Natural killer cell (primary cell): ENCODE data around the gene ABI3BP. TPM values are rescaled to one million over a fixed set of nuclear protein-coding genes. Genes with fewer than 3 reads are reported as not detected.

ENCODE experiments used
- ATAC-seq, 3 donors: fragments of 150-1000 bp in 2 of 3; fragments of 200-7000 bp in 1 of 3; cut with Tn5 transposase; 1 replicate in 1 of 3; 2 replicates in 2 of 3; pipeline ENCODE4 v1.10.0; 2021; ENCODE audit warnings: mild to moderate bottlenecking in 2 of 3, moderate library complexity in 2 of 3
- DNase-seq, 2 donors: peaks; one replicate each; pipeline versions ENCODE4 v3.0.0 to v3.0.0-alpha.2; 2013 to 2021; ENCODE audit warnings: mixed read lengths in 1 of 2
- H3K27ac ChIP-seq: one replicate; pipeline ENCODE4 v1.5.1; 2013; ENCODE audit warnings: mild to moderate bottlenecking, low read length
- H3K27me3 ChIP-seq: one replicate; pipeline ENCODE4 v1.6.1; 2013; ENCODE audit warnings: low read length; ENCODE audit not compliant: control insufficient read depth, insufficient read depth
- H3K36me3 ChIP-seq: one replicate; pipeline ENCODE4 v1.6.1; 2013; ENCODE audit warnings: low read length; ENCODE audit not compliant: control insufficient read depth, insufficient read depth
- H3K4me1 ChIP-seq: one replicate; pipeline ENCODE4 v1.6.1; 2013; ENCODE audit warnings: low read length; ENCODE audit not compliant: control insufficient read depth, insufficient read depth
- H3K4me3 ChIP-seq: one replicate; pipeline ENCODE4 v1.5.1; 2013; ENCODE audit warnings: low read length
- H3K9me3 ChIP-seq: one replicate; pipeline ENCODE4 v1.6.1; 2013; ENCODE audit warnings: low read length; ENCODE audit not compliant: control insufficient read depth, insufficient read depth
- H3K27ac Mint-ChIP-seq, 2 donors: one replicate each; pipeline ENCODE4 v1.8.0; 2022; ENCODE audit warnings: mild to moderate bottlenecking in 2 of 2, mixed read lengths in 2 of 2, moderate library complexity in 1 of 2
- H3K27me3 Mint-ChIP-seq, 2 donors: one replicate each; pipeline ENCODE4 v1.8.0; 2022; ENCODE audit warnings: low read depth in 2 of 2, mixed read lengths in 2 of 2
- H3K36me3 Mint-ChIP-seq: one replicate; pipeline ENCODE4 v1.8.0; 2022; ENCODE audit warnings: mixed read lengths
- H3K4me1 Mint-ChIP-seq, 2 donors: one replicate each; pipeline ENCODE4 v1.8.0; 2022; ENCODE audit warnings: mixed read lengths in 2 of 2
- H3K4me3 Mint-ChIP-seq: one replicate; pipeline ENCODE4 v1.8.0; 2022; ENCODE audit warnings: mild to moderate bottlenecking, moderate library complexity, mixed read lengths
- H3K9me3 Mint-ChIP-seq, 2 donors: one replicate each; pipeline ENCODE4 v1.8.0; 2022; ENCODE audit warnings: mixed read lengths in 2 of 2
- CTCF ChIP-seq: fragments of 200-600 bp; IDR thresholded peaks from one replicate; pipeline ENCODE4 v1.8.0; 2022; ENCODE audit warnings: antibody characterized with exemption
- WGBS: methylation state at CpG from one replicate; pipeline ENCODE4 v1.1.7; 2013; ENCODE audit warnings: missing lambda C conversion rate; ENCODE audit not compliant: insufficient coverage; 5-methylcytosine and 5-hydroxymethylcytosine counted together
- intact Hi-C: fragments of 100-400 bp; cut with micrococcal nuclease; formaldehyde crosslinking; loops from one replicate; pipeline ENCODE4 v1.14.2; 2022
- total RNA-seq, 4 donors: library from RNA; stranded (reverse); fragments of 120-200 nt in 1 of 4; gene quantifications; one replicate each; pipeline versions ENCODE4 v1.2.3 to v1.2.4, GENCODE V29; 2013 to 2022

Gene ABI3BP
- total RNA-seq, 3 donors from 2014 or later (not counting 1 experiment from before 2014, with no cell fraction given): not detected

- over 99% methylated on average over 3 of the region's 3 CpGs for WGBS
- Mint-ChIP-seq H3K27me3 (no peaks in the 10 kb centered on the region), H3K36me3 (peaks cover 13% of the 10 kb centered on the region), H3K4me3 (no peak overlapping the region), H3K9me3 (no peaks in the 10 kb centered on the region), H3K4me1 (peaks cover 11 to 14% of the 10 kb centered on the region in 2 donors), H3K27ac (peak overlapping the region in 1 of 2 donors; percentile 65)
- Histone ChIP-seq H3K9me3 (no peaks in the 10 kb centered on the region), H3K27me3 (no peaks in the 10 kb centered on the region), H3K4me3 (no peak overlapping the region), H3K4me1 (no peaks in the 10 kb centered on the region), H3K27ac (no peak overlapping the region), H3K36me3 (peaks cover 49% of the 10 kb centered on the region)
- intact Hi-C loops: no loop called here
- DNase-seq: no peak
- no peak for ATAC-seq
- no peak for TF ChIP-seq CTCF
These were observed 267.2 kb downstream of the ABI3BP start for GRCh38 chr3:100725935-100726513.

GRCh38 chr3:100720426-100720825, 272.8 kb downstream of the ABI3BP start:
- peaks cover 17% of the 10 kb centered on the region for H3K36me3 Mint-ChIP-seq
- no peaks in the 10 kb centered on the region for H3K27me3 ChIP-seq
- no peak overlapping the region for H3K4me3 ChIP-seq
- no peaks in the 10 kb centered on the region for H3K9me3 ChIP-seq
- peaks cover 20 to 26% of the 10 kb centered on the region in 2 donors for H3K4me1 Mint-ChIP-seq
- no peak overlapping the region for H3K27ac Mint-ChIP-seq
- ATAC-seq (no peak), DNase-seq (no peak)
- WGBS: 95% methylated on average over 3 of the region's 5 CpGs
- no peaks in the 10 kb centered on the region for H3K4me1 ChIP-seq
- H3K4me3 Mint-ChIP-seq: no peak overlapping the region
- H3K9me3 Mint-ChIP-seq: no peaks in the 10 kb centered on the region
- H3K36me3 ChIP-seq: peaks cover 34% of the 10 kb centered on the region
- no peak for TF ChIP-seq CTCF
- intact Hi-C loops: no loop called here
- H3K27me3 Mint-ChIP-seq: no peaks in the 10 kb centered on the region
- H3K27ac ChIP-seq: no peak overlapping the region

- H3K4me1 ChIP-seq: no peaks in the 10 kb centered on the region
- H3K36me3 ChIP-seq: peaks cover 40% of the 10 kb centered on the region
- Mint-ChIP-seq H3K4me3 (no peak overlapping the region), H3K4me1 (peaks cover 29 to 35% of the 10 kb centered on the region in 2 donors), H3K27me3 (no peaks in the 10 kb centered on the region), H3K27ac (no peak overlapping the region), H3K9me3 (no peaks in the 10 kb centered on the region), H3K36me3 (peaks cover 26% of the 10 kb centered on the region)
- no peak overlapping the region for H3K27ac ChIP-seq
- WGBS: no CpG with 5 or more reads among the region's 1 CpG
- H3K9me3 ChIP-seq: no peaks in the 10 kb centered on the region
- no peaks in the 10 kb centered on the region for H3K27me3 ChIP-seq
- no peak overlapping the region for H3K4me3 ChIP-seq
- ATAC-seq (no peak), DNase-seq (no peak)
- no peak for TF ChIP-seq CTCF
- intact Hi-C loops: no loop called here
These were observed 274.1 kb downstream of the ABI3BP start for GRCh38 chr3:100719136-100719535.
